ENCODE results near the gene HDAC4. TPM values are rescaled to one million over a fixed set of nuclear protein-coding genes. Genes with fewer than 3 reads are reported as not detected.

Gene HDAC4
- polyA plus RNA-seq, 1 donor (not counting 4 experiments of a cell fraction or from before 2014, with no cell fraction given), result 2.9 TPM

DNA sequence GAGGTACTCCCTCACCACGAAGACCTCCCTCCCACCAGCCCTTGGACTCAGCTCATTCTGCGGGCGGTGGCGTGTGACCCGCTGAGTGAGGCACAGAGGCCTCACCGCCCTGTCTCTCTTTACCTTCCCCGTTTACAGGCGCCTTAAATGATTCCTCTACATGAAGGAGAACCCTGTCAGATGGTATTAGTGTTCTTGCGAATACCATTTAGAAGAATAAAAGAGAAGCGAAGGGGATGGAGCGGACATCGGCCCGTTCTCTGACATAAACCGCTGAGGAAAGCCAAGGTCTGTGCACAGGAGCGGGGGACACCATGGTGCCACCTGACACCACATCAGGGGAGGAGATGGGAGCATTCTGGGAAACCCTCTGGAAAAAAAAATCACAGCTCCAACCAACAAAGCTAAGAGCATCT, 179.8 kb downstream of the HDAC4 start:
- TF ChIP-seq EZH2 (IDR thresholded peaks at IDR 0.05; ENCODE audit: low read length), result no peak
- TF ChIP-seq, protein P1, sequence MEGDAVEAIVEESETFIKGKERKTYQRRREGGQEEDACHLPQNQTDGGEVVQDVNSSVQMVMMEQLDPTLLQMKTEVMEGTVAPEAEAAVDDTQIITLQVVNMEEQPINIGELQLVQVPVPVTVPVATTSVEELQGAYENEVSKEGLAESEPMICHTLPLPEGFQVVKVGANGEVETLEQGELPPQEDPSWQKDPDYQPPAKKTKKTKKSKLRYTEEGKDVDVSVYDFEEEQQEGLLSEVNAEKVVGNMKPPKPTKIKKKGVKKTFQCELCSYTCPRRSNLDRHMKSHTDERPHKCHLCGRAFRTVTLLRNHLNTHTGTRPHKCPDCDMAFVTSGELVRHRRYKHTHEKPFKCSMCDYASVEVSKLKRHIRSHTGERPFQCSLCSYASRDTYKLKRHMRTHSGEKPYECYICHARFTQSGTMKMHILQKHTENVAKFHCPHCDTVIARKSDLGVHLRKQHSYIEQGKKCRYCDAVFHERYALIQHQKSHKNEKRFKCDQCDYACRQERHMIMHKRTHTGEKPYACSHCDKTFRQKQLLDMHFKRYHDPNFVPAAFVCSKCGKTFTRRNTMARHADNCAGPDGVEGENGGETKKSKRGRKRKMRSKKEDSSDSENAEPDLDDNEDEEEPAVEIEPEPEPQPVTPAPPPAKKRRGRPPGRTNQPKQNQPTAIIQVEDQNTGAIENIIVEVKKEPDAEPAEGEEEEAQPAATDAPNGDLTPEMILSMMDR (optimal IDR thresholded peaks at IDR 0.05 in 1 of 3, IDR thresholded peaks at IDR 0.05 in 1 of 3, conservative IDR thresholded peaks at IDR 0.05 in 1 of 3; ENCODE audit: extremely low read depth in 1 of 3, insufficient read depth in 2 of 3, low read length in 3 of 3), result no peak
- Histone ChIP-seq H3K9ac (ENCODE audit: control insufficient read depth, extremely low read depth, insufficient read depth, low read length) (no peak overlapping the region), H4K20me1 (ENCODE audit: control insufficient read depth, extremely low read depth, insufficient read depth, low read length) (no peaks in the 10 kb centered on the region), H3K9me3 (ENCODE audit: control insufficient read depth, low read depth, low read length) (no peaks in the 10 kb centered on the region), H3K4me1 (ENCODE audit: control insufficient read depth, extremely low read depth, insufficient read depth, low read length) (no peaks in the 10 kb centered on the region), H3K36me3 (ENCODE audit: control insufficient read depth in 2 of 2, extremely low read depth in 1 of 2, insufficient read depth in 2 of 2, low read length in 2 of 2) (no peaks in the 10 kb centered on the region), H3K4me3 (ENCODE audit: control insufficient read depth in 2 of 3, extremely low read depth in 1 of 3, insufficient read depth in 2 of 3, low read depth in 1 of 3, low read length in 3 of 3) (no peak overlapping the region), H3K9me1 (ENCODE audit: control insufficient read depth, extremely low read depth, insufficient read depth, low read length) (no peaks in the 10 kb centered on the region), H2AFZ (ENCODE audit: control insufficient read depth, low read length) (no peak overlapping the region), H3K27me3 (ENCODE audit: control insufficient read depth, extremely low read depth, insufficient read depth, low read length) (no peaks in the 10 kb centered on the region), H3K79me2 (ENCODE audit: control insufficient read depth, insufficient read depth, low read length) (peaks cover 3% of the 10 kb centered on the region), H3K4me2 (ENCODE audit: control insufficient read depth, extremely low read depth, insufficient read depth, low read depth, low read length) (no peak overlapping the region), H3K27ac (ENCODE audit: control insufficient read depth, insufficient read depth, low read length) (no peak overlapping the region)
- dilution Hi-C loops (cut with MboI; ENCODE audit: extremely low pct_ligation_motif_present, low sequenced_read_pairs), result no loop called here
- FAIRE-seq (no peak), DNase-seq (ENCODE audit: low read depth, low spot score) (no peak)

DNA sequence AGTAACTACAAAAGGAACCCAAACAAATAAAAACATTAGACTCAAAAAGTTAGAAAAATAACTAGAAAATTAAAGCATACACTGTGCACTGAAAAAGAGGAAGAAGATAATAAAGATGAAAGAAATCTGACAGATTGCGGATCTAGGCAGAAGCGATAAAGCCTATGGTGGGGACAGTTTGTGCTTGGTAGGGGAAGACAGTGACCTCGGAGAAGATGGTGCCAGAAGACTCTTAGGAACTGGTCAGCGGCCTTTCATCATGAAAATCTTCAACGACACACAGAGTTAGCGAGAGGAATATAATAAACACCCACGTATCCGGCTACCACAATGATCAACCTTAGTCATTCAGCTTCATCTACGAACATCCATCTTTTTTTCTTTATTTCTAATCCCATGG, 180.5 kb downstream of the HDAC4 start:
- Histone ChIP-seq H3K4me1 (ENCODE audit: control insufficient read depth, extremely low read depth, insufficient read depth, low read length) (no peaks in the 10 kb centered on the region), H3K27ac (ENCODE audit: control insufficient read depth, insufficient read depth, low read length) (no peak overlapping the region), H3K9me3 (ENCODE audit: control insufficient read depth, low read depth, low read length) (no peaks in the 10 kb centered on the region), H2AFZ (ENCODE audit: control insufficient read depth, low read length) (no peak overlapping the region), H3K36me3 (ENCODE audit: control insufficient read depth in 2 of 2, extremely low read depth in 1 of 2, insufficient read depth in 2 of 2, low read length in 2 of 2) (no peaks in the 10 kb centered on the region), H3K79me2 (ENCODE audit: control insufficient read depth, insufficient read depth, low read length) (peaks cover 3% of the 10 kb centered on the region), H3K4me3 (ENCODE audit: control insufficient read depth in 2 of 3, extremely low read depth in 1 of 3, insufficient read depth in 2 of 3, low read depth in 1 of 3, low read length in 3 of 3) (no peak overlapping the region), H3K9me1 (ENCODE audit: control insufficient read depth, extremely low read depth, insufficient read depth, low read length) (no peaks in the 10 kb centered on the region), H3K9ac (ENCODE audit: control insufficient read depth, extremely low read depth, insufficient read depth, low read length) (no peak overlapping the region), H3K27me3 (ENCODE audit: control insufficient read depth, extremely low read depth, insufficient read depth, low read length) (no peaks in the 10 kb centered on the region), H4K20me1 (ENCODE audit: control insufficient read depth, extremely low read depth, insufficient read depth, low read length) (no peaks in the 10 kb centered on the region), H3K4me2 (ENCODE audit: control insufficient read depth, extremely low read depth, insufficient read depth, low read depth, low read length) (no peak overlapping the region)
- TF ChIP-seq, protein P1 (optimal IDR thresholded peaks at IDR 0.05 in 1 of 3, IDR thresholded peaks at IDR 0.05 in 1 of 3, conservative IDR thresholded peaks at IDR 0.05 in 1 of 3; ENCODE audit: extremely low read depth in 1 of 3, insufficient read depth in 2 of 3, low read length in 3 of 3), result no peak
- FAIRE-seq (no peak), DNase-seq (ENCODE audit: low read depth, low spot score) (no peak)
- dilution Hi-C loops (cut with MboI; ENCODE audit: extremely low pct_ligation_motif_present, low sequenced_read_pairs), result no loop called here
